Thymus (tissue), 11 donors: Measurements from ENCODE around the gene APLF. TPM values are rescaled to one million over a fixed set of nuclear protein-coding genes. Genes with fewer than 3 reads are reported as not detected.

Source experiments
- DNase-seq, 9 donors: peaks; one replicate each; pipeline ENCODE4 v3.0.0-alpha.2; 2013; ENCODE audit warnings: low spot score in 9 of 9, low read depth in 6 of 9, missing footprints in 1 of 9
- H3K27ac ChIP-seq, 2 donors: one replicate each; pipeline ENCODE4 v1.5.1; 2013; ENCODE audit warnings: control low read depth in 1 of 2, low read depth in 1 of 2, low read length in 1 of 2, mild to moderate bottlenecking in 1 of 2, moderate library complexity in 1 of 2
- H3K27me3 ChIP-seq, 2 donors: one replicate each; pipeline ENCODE4 v1.5.1; 2013; ENCODE audit warnings: low read length in 1 of 2; ENCODE audit not compliant: control insufficient read depth in 2 of 2, insufficient read depth in 1 of 2
- H3K36me3 ChIP-seq, 2 donors: one replicate each; pipeline ENCODE4 v1.5.1; 2013; ENCODE audit warnings: low read length in 1 of 2, mild to moderate bottlenecking in 1 of 2, moderate library complexity in 1 of 2; ENCODE audit not compliant: control insufficient read depth in 2 of 2, insufficient read depth in 2 of 2
- H3K4me1 ChIP-seq, 2 donors: one replicate each; pipeline ENCODE4 v1.5.1; 2013; ENCODE audit warnings: low read length in 2 of 2; ENCODE audit not compliant: control insufficient read depth in 2 of 2, insufficient read depth in 2 of 2
- H3K4me3 ChIP-seq, 2 donors: one replicate each; pipeline ENCODE4 v1.5.1; 2013; ENCODE audit warnings: low read length in 2 of 2, control low read depth in 1 of 2, mild to moderate bottlenecking in 1 of 2
- H3K9me3 ChIP-seq, 2 donors: one replicate each; pipeline ENCODE4 v1.5.1; 2013; ENCODE audit warnings: low read length in 1 of 2, mild to moderate bottlenecking in 1 of 2; ENCODE audit not compliant: control insufficient read depth in 2 of 2, insufficient read depth in 1 of 2
- WGBS: extraction: QIAGEN DNeasy Blood & Tissue Kit; methylation state at CpG from one replicate; pipeline ENCODE4 v1.1.7; 2013; 5-methylcytosine and 5-hydroxymethylcytosine counted together
- polyA plus RNA-seq: library from polyadenylated mRNA; stranded (reverse); fragments of 200-250 nt; gene quantifications from one replicate; pipeline ENCODE4 v1.2.3, GENCODE V29; 2013
- total RNA-seq: library from RNA; stranded (reverse); fragments of 120-200 nt; gene quantifications from one replicate; pipeline ENCODE4 v1.2.4, GENCODE V29; 2013
- donor health status: healthy.

The APLF gene
- total and polyA plus RNA-seq, 2 donors, result 2.4 to 7.5 TPM

- peak in 1 of 9 donors; percentile 31 for DNase-seq
These were observed 40.4 kb upstream of the APLF start for GRCh38 chr2:68426848-68427579.

GRCh38 chr2:68428126-68428525, 39.3 kb upstream of the APLF start:
- Histone ChIP-seq H3K4me1 (no peaks in the 10 kb centered on the region), H3K4me3 (no peak overlapping the region), H3K27me3 (no peaks in the 10 kb centered on the region), H3K9me3 (peaks cover 0 to 9% of the 10 kb centered on the region in 2 donors), H3K36me3 (no peaks in the 10 kb centered on the region), H3K27ac (peak overlapping the region in 1 of 2 donors; percentile 65)
- WGBS, result 94% methylated on average over 4 of the region's 4 CpGs
- DNase-seq, result no peak

More at GRCh38 chr2:68426848-68427579, 40.4 kb upstream of the APLF start:
- Histone ChIP-seq H3K9me3 (peaks cover 0 to 4% of the 10 kb centered on the region in 2 donors), H3K4me1 (no peaks in the 10 kb centered on the region), H3K27ac (peak overlapping the region; percentile 50 to 60), H3K4me3 (no peak overlapping the region), H3K36me3 (no peaks in the 10 kb centered on the region), H3K27me3 (no peaks in the 10 kb centered on the region)
- 91% methylated on average over 10 of the region's 10 CpGs for WGBS

GRCh38 chr2:68428746-68429145, 38.6 kb upstream of the APLF start:
- Histone ChIP-seq H3K9me3 (peaks cover 0 to 14% of the 10 kb centered on the region in 2 donors), H3K4me3 (no peak overlapping the region), H3K4me1 (no peaks in the 10 kb centered on the region), H3K36me3 (no peaks in the 10 kb centered on the region), H3K27me3 (no peaks in the 10 kb centered on the region), H3K27ac (no peak overlapping the region)
- no peak for DNase-seq
- WGBS, result 91% methylated on average over 1 of the region's 1 CpG

GRCh38 chr2:68429311-68429826, 38.0 kb upstream of the APLF start:
- no peaks in the 10 kb centered on the region for H3K4me1 ChIP-seq
- WGBS, result 96% methylated on average over 7 of the region's 7 CpGs
- H3K27me3 ChIP-seq, result no peaks in the 10 kb centered on the region
- peaks cover 0 to 14% of the 10 kb centered on the region in 2 donors for H3K9me3 ChIP-seq
- H3K36me3 ChIP-seq, result no peaks in the 10 kb centered on the region
- DNase-seq, result no peak
- H3K27ac ChIP-seq, result no peak overlapping the region
- H3K4me3 ChIP-seq, result no peak overlapping the region

GRCh38 chr2:68431316-68431972, 35.9 kb upstream of the APLF start:
- no peak overlapping the region for H3K27ac ChIP-seq
- no peaks in the 10 kb centered on the region for H3K36me3 ChIP-seq
- H3K4me3 ChIP-seq, result no peak overlapping the region
- H3K9me3 ChIP-seq, result peaks cover 0 to 14% of the 10 kb centered on the region in 2 donors
- H3K27me3 ChIP-seq, result no peaks in the 10 kb centered on the region
- DNase-seq, result no peak
- peaks cover 0 to under 1% of the 10 kb centered on the region in 2 donors for H3K4me1 ChIP-seq
- WGBS, result 86% methylated on average over 8 of the region's 8 CpGs

DNA sequence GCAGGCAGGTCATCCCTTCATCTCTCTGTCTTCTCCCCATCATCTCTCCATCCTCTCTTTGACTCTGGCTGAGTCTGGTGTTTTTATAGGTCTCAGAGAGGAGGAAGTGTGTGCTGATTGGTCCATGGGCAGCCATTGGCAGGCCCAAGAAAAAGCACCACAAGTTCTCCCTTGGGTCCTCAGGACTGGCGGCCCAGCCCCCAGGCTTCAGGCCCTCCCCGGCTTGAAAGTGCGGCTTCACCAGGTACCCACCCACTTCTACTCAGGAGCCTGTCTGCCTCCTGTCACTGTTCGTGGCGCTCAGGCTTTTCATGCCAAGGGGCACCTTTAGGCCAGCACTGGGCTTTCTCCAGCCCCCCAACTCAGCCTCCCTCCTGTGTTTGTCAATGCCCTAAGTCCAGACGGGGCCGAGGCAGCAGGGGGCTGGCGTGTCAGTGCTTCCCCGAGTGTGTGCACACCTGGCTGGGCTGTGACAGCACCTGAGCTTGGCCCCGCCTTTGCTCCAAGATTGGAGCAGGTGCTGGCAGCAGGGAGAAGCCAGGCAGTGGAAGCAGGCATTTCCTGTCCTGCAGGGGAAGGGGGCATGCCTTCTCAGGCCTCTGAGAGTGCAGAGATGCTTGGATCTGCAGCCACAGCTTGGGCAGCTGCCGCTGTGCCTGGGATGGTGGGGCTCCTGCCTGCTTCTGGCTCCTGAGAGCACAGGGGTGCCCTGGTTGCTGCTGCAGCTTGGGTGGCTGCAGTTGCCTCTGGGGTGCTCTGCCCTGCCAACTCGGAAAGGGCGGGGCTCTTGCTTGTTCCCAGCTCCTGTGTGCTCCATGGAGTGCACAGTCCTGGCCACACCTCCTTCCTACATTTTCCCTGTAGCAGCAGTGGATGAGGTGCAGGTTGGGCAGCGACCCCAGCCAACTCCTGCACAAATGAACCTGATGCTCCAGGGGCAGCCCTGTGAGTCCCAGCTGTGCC, 34.4 kb upstream of the APLF start:
- H3K27ac ChIP-seq, result no peak overlapping the region
- peaks cover 0 to 7% of the 10 kb centered on the region in 2 donors for H3K4me1 ChIP-seq
- peaks cover 0 to 14% of the 10 kb centered on the region in 2 donors for H3K9me3 ChIP-seq
- no peaks in the 10 kb centered on the region for H3K36me3 ChIP-seq
- H3K27me3 ChIP-seq, result no peaks in the 10 kb centered on the region
- H3K4me3 ChIP-seq, result no peak overlapping the region
- WGBS, result 82% methylated on average over 14 of the region's 14 CpGs
- DNase-seq, result no peak

GRCh38 chr2:68434981-68435380, 32.4 kb upstream of the APLF start:
- DNase-seq, result no peak
- Histone ChIP-seq H3K9me3 (peaks cover 0 to 14% of the 10 kb centered on the region in 2 donors), H3K36me3 (no peaks in the 10 kb centered on the region), H3K4me3 (no peak overlapping the region), H3K4me1 (peaks cover 0 to 15% of the 10 kb centered on the region in 2 donors), H3K27ac (no peak overlapping the region), H3K27me3 (no peaks in the 10 kb centered on the region)

- Histone ChIP-seq H3K4me1 (peaks cover 0 to 15% of the 10 kb centered on the region in 2 donors), H3K27me3 (no peaks in the 10 kb centered on the region), H3K36me3 (no peaks in the 10 kb centered on the region), H3K9me3 (peaks cover 0 to 14% of the 10 kb centered on the region in 2 donors), H3K27ac (no peak overlapping the region), H3K4me3 (no peak overlapping the region)
- DNase-seq, result no peak
These were observed 31.8 kb upstream of the APLF start for GRCh38 chr2:68435615-68436014.
